ENCODE measurements around the gene RPUSD2.
A peak's percentile ranks its signal among the peaks of the same experiment; 100 is the strongest.
"Not testable (repeated sequence)": the region's sequence is repeated elsewhere in the genome, so short reads cannot be mapped to it uniquely, and the experiment has no call there.

RPUSD2 gene

DNA sequence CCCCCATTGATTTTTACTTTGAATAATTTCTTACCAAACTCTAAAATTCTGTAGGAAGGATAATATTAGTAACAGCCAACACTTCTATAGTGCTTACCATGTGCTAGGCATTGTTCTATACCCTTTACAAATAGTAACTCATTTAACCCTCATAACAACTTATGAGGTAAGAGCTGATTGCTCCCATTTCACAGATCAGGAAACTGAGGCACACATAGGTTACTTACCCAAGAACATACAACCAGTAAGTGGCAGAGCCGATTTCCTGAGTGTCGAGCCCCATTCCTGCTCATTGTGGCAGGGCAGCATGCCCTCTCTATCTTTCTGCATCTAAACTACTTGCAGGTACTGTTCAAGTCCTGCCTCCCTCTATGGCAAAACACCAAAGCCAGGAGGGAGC lies 13.2 kb upstream of the RPUSD2 start:
- Mint-ChIP-seq H3K4me1 (ENCODE audit: low read depth) (peaks cover 22% of the 10 kb centered on the region), H3K27ac (no peak overlapping the region), H3K4me3 (no peak overlapping the region), H3K36me3 (peaks cover 15% of the 10 kb centered on the region), H3K27me3 (no peaks in the 10 kb centered on the region), H3K9me3 (ENCODE audit: low read depth) (no peaks in the 10 kb centered on the region)

DNA sequence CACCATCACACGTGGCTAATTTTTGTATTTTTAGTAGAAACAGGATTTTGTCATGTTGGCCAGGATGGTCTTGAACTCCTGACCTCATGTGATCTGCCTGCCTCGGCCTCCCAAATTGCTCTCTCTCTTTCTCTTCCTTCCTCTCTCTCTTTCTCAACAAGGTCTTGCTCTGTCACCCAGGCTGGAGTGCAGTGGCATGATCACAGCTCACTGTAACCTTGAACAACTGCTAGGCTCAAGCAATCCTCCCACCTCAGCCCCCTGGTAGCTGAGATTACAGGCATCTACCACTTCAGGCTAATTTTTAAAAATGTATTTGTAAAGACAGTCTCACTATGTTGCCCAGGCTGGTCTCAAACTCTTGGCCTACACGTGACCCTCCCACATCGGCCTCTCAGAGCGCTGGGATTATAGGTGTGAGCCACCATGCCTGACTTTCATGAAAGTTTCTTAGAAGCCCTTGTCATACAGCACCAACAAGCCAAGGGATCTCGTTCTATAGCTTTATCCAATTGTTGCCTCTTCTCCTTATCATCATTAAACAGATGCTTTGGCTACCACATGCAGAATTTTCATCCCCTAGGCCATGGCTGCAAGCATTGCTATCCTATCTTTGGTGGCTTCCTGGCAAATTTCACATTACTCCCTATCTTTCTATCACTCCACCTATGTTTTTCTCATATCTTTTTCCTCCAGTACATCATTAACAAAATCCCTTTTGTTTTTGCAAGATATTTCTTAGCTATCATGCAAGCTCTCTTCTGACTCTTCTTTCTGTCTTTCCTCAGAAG lies 10.0 kb upstream of the RPUSD2 start:
- peaks cover 37% of the 10 kb centered on the region for H3K4me1 Mint-ChIP-seq (ENCODE audit: low read depth)

DNA sequence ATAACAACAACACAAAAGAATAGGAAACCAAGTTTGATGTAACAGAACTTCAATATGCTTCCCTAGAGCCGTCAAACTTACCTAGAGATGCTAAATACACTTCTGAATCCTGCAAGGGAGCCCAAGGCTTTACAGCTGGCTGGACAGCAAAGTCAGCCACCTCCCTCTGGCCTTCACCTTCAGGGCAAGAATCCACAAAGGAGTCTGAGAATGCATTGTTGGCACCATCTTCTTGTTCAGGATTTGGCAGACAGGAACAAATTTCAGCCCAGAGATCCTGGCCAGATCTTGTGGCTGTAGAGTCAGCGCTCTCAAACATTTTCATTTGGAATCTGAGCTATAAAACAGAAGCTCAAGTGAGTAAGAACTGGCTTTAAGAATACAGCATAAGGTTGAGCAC lies 6.4 kb upstream of the RPUSD2 start:
- Mint-ChIP-seq H3K27me3 (no peaks in the 10 kb centered on the region), H3K4me3 (peak overlapping the region; percentile 27), H3K4me1 (ENCODE audit: low read depth) (peaks cover 54% of the 10 kb centered on the region), H3K27ac (no peak overlapping the region), H3K36me3 (peaks cover 4% of the 10 kb centered on the region), H3K9me3 (ENCODE audit: low read depth) (no peaks in the 10 kb centered on the region)

More for the DNA sequence above, 10.0 kb upstream of the RPUSD2 start:
- H3K9me3 Mint-ChIP-seq (ENCODE audit: low read depth): no peaks in the 10 kb centered on the region
- no peak overlapping the region for H3K4me3 Mint-ChIP-seq
- peaks cover 8% of the 10 kb centered on the region for H3K36me3 Mint-ChIP-seq
- peak overlapping the region; percentile 41 for H3K27ac Mint-ChIP-seq
- no peaks in the 10 kb centered on the region for H3K27me3 Mint-ChIP-seq

DNA sequence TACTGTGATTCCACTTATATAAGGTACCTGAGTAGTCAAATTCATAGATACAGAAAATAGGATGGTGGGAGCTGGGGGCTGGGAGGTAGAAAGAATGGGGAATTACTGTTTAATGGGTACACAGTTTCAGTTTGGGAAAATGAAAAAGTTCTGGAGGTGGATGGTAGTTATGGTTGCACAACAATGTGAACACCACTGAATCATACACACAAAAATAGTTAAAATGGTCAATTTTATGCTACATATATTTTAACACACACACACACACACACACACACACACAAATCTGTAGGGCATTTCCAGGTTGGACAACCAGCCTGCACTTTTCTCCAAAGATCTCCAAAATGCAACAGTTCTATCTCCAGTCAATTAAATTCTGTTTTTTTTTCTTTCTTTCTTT lies 5.7 kb upstream of the RPUSD2 start:
- Mint-ChIP-seq H3K4me1 (ENCODE audit: low read depth) (peaks cover 51% of the 10 kb centered on the region), H3K27ac (no peak overlapping the region), H3K36me3 (peaks cover 4% of the 10 kb centered on the region), H3K9me3 (ENCODE audit: low read depth) (no peaks in the 10 kb centered on the region), H3K27me3 (no peaks in the 10 kb centered on the region), H3K4me3 (peak overlapping the region; percentile 96)

DNA sequence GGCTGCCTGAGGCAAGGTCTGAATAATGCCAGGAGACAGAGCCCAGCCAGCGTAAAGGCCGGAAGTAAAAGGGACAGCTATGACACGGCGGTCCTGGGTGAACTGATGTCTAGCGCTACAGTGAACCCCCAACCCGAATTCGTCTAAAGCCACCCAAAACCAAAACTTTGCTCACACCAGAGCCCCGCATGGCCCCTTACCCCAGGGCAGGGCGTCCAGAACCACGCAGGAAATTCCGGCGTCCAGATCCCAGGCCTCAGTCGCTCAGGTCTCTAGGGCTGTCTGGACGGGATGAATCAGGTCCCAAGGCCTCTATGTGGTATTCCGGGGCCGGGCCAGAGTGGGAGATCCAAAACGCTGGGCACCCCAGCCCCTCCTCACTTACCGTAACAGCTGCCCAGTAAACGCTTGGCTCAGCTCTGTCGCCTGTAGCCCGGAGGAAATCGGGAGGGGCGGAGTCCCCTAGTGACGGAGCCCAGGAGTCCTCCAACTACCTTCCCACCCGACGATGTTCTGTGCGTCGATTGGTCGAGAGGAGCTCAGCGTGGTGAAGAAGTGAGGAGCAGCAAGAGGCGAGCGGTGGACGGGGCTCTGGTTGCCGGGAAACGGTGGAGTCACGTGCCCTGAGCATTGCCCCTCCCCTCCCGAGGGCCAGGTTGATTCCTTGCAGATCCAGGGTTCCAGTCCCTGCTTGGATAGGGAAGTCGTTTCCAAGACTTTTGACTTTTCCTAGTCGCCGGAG lies 4.3 kb upstream of the RPUSD2 start, which contains the start of gene CCDC32:
TSS of gene CCDC32 (minus strand) at position 452 of the 742 bp plus-strand sequence. CDS start 2,027 bp downstream, outside the sequence.
- Mint-ChIP-seq H3K27ac (peak within 1 kb of the TSS; percentile 88), H3K36me3 (peaks cover 2% of the 10 kb centered on the region), H3K4me1 (ENCODE audit: low read depth) (peaks cover 47% of the 10 kb centered on the region), H3K27me3 (no peaks in the 10 kb centered on the region), H3K9me3 (ENCODE audit: low read depth) (no peaks in the 10 kb centered on the region), H3K4me3 (peak within 1 kb of the TSS; percentile 96)

DNA sequence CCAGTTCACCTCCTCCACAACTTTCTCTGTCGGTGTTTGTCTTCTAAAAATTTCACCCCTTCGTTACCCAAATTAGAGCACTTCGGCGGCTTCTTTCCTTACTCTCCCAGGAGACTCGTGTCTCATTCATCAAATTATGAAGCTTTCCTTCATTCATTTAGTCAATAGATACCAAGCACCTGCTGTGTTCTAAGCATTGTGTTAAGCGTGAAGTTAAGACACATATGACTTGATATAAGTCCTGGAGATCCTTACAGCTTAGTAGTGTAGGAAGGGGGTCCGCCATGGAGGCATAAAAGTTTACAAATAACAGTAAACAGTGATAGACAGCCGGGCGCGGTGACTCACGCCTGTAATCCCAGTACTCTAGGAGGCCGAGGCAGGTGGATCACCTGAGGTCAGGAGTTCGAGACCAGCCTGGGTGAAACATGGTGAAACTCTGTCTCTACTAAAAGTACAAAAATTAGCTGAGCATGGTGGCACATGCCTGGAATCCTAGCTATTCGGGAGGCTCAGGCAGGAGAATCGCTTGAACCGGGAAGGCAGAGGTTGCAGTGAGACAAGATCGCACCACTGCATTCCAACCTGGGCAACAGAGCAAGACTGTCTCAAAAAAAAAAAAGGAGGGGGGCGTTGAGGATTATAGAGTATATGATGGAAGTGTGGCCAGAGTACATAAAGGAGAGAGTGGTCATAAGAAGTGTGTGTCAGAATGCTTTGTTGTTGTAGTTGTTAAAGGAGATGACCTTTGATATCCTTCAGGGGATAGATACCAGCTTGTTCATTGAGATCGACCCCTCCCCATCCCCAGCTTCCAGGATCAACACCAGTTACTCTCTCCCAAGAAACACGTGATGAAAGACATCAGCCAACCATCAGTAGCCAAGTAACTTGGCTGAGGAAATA lies 3.5 kb upstream of the RPUSD2 start:
- Mint-ChIP-seq H3K4me3 (peak overlapping the region; percentile 96), H3K4me1 (ENCODE audit: low read depth) (peaks cover 49% of the 10 kb centered on the region), H3K27ac (peak overlapping the region; percentile 88), H3K27me3 (no peaks in the 10 kb centered on the region), H3K9me3 (ENCODE audit: low read depth) (no peaks in the 10 kb centered on the region), H3K36me3 (peaks cover 4% of the 10 kb centered on the region)

DNA sequence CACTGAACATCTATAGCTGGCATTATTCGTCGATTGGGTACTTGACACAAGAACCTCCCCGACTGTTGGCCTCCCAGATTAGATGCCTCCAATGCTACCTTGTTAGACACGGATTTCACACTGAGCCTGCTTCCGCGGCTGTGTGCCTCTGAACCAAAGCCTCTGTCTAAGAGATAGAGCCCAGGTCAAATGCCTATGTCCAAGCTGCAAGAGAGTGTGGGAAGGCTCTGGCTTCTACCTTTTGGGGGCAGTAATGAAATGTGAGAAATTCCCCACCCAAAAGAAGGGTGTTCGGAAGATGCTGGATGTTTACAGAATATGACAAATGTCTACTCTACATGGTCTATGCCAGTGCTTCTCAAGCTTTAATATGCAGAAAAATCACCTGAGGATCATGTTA lies 2.0 kb upstream of the RPUSD2 start:
- Mint-ChIP-seq H3K27me3 (no peaks in the 10 kb centered on the region), H3K9me3 (ENCODE audit: low read depth) (no peaks in the 10 kb centered on the region), H3K4me3 (no peak overlapping the region), H3K4me1 (ENCODE audit: low read depth) (peaks cover 55% of the 10 kb centered on the region), H3K36me3 (peaks cover 5% of the 10 kb centered on the region), H3K27ac (no peak overlapping the region)

DNA sequence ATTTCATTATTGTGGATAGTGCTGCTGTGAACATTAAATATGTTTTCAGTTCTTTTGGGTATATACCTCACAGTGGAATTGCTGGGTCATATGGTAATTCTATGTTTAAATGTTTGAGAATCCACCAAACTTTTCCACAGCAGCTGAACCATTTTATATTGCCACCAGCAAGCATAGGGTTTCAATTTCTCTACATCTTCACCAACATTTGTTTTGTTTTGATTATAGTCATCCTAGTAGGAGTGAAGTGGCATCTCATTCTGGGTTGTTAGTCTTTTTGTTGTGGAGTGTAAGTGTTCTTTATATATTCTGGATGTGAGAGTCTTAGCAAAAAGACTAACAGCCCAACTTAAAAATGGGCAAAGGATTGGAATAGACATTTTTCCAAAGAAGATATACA lies 6.0 kb downstream of the RPUSD2 start:
- no peaks in the 10 kb centered on the region for H3K27me3 Mint-ChIP-seq
- H3K27ac Mint-ChIP-seq: no peak overlapping the region
- no peaks in the 10 kb centered on the region for H3K9me3 Mint-ChIP-seq (ENCODE audit: low read depth)
- H3K36me3 Mint-ChIP-seq: peaks cover 5% of the 10 kb centered on the region
- peaks cover 28% of the 10 kb centered on the region for H3K4me1 Mint-ChIP-seq (ENCODE audit: low read depth)
- no peak overlapping the region for H3K4me3 Mint-ChIP-seq

DNA sequence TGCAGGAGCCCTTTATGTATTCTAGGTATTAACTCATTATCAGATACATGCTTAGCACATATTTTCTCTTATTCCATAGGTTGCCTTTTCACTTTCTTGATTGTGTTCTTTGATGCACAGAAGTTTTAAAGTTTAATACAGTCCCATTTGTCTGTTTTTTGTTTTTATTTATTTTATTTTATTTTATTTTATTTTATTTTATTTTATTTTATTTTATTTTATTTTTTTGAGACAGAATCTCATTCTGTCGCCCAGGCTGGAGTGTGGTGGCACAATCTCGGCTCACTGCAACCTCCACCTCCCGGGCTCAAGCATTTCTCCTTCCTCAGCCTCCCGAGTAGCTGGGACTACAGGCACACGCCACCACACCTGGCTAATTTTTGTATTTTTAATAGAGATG lies 7.8 kb downstream of the RPUSD2 start:
- H3K27me3 Mint-ChIP-seq; H3K9me3 Mint-ChIP-seq (ENCODE audit: low read depth); H3K36me3 Mint-ChIP-seq; H3K27ac Mint-ChIP-seq; H3K4me3 Mint-ChIP-seq: not testable (repeated sequence)
- peaks cover 13% of the 10 kb centered on the region for H3K4me1 Mint-ChIP-seq (ENCODE audit: low read depth)

DNA sequence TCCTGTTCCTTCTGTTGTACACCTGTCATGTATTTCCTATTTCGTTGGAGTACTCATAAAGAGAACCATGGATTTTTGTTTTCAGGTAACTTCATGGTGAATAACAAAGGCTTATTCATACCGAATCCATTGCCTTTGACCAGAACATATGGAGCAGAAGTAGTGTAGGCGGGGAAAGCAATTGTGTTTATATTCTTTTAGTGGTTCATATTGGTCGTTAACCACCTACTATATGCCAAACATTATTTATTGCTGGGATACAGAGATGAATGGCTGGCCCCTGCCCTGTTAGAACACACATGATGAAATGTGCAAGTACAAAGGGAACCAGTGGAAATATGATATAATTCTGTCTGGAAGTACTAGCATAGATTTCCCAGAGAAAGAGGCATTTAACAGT lies 9.8 kb downstream of the RPUSD2 start:
- Mint-ChIP-seq H3K27ac (no peak overlapping the region), H3K9me3 (ENCODE audit: low read depth) (no peaks in the 10 kb centered on the region), H3K27me3 (no peaks in the 10 kb centered on the region)

DNA sequence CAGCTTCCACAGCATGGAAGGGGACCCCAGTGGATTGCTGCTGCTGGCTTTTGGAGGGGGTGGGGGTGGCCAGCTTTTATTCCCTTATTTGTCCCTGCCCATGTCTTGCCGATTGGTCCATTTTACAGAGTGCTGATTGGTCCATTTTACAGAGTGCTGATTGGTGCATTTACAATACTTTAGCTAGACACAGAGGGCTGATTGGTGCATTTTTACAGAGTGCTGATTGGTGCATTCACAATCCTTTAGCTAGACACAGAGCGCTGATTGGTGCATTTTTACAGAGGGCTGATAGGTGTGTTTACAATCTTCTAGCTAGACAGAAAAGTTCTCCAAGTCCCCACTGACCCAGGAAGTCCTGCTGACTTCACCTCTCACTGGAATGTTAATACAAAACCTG lies 12.7 kb downstream of the RPUSD2 start:
- H3K9me3 Mint-ChIP-seq (ENCODE audit: low read depth); H3K36me3 Mint-ChIP-seq; H3K27ac Mint-ChIP-seq; H3K4me3 Mint-ChIP-seq; H3K4me1 Mint-ChIP-seq (ENCODE audit: low read depth); H3K27me3 Mint-ChIP-seq: not testable (repeated sequence)

More for the DNA sequence above, 9.8 kb downstream of the RPUSD2 start:
- Mint-ChIP-seq H3K36me3 (no peaks in the 10 kb centered on the region), H3K4me1 (ENCODE audit: low read depth) (peaks cover 4% of the 10 kb centered on the region), H3K4me3 (no peak overlapping the region)

DNA sequence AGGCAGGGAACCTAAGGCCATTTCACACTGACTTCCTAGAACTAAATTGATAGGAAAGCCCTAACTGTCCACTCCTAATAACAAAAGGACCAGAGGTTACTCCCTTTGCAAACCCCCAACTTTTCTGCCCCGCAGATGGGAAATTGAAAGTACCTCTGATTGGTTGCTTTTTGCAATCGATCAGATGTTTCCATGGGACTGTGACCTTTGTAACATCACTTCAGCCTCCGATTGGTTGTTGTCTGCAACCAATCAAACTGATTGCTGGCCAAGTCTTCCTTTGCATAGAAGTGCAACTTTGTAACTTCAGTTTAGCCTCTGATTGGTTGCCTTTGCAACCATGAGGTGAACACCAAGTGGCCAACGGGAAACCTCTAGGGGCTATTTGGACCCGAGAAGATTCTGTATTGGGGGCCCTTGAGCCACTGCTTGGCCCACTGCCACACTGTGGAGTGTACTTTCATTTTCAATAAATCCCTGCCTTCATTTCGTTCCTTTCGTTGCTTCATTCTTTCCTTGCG lies 13.7 kb downstream of the RPUSD2 start:
- Mint-ChIP-seq H3K27ac (no peak overlapping the region), H3K36me3 (no peaks in the 10 kb centered on the region), H3K27me3 (no peaks in the 10 kb centered on the region), H3K4me3 (no peak overlapping the region), H3K9me3 (ENCODE audit: low read depth) (no peaks in the 10 kb centered on the region), H3K4me1 (ENCODE audit: low read depth) (no peaks in the 10 kb centered on the region)

DNA sequence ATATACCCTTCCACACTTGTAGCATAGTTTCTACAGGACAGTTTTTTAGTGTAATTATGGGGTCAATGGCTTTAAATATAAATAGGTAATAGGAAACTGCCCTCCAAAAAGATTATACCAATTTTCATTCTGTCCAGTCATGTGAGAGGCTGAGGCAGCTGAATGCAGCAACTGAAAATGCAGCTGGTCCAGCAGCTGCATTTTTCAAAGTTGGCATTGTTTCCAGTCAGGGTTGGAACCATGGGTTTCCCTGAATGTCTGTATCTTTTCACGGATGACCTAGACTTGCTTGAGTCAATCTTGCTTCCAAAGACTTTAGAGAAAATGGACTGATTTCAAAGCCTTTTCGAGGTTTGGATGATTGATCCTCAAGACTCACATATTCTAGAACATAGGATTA lies 15.1 kb downstream of the RPUSD2 start:
- H3K27ac Mint-ChIP-seq: no peak overlapping the region
- no peaks in the 10 kb centered on the region for H3K27me3 Mint-ChIP-seq
- H3K4me1 Mint-ChIP-seq (ENCODE audit: low read depth): no peaks in the 10 kb centered on the region
- H3K4me3 Mint-ChIP-seq: no peak overlapping the region
- H3K9me3 Mint-ChIP-seq (ENCODE audit: low read depth): no peaks in the 10 kb centered on the region
- H3K36me3 Mint-ChIP-seq: no peaks in the 10 kb centered on the region

DNA sequence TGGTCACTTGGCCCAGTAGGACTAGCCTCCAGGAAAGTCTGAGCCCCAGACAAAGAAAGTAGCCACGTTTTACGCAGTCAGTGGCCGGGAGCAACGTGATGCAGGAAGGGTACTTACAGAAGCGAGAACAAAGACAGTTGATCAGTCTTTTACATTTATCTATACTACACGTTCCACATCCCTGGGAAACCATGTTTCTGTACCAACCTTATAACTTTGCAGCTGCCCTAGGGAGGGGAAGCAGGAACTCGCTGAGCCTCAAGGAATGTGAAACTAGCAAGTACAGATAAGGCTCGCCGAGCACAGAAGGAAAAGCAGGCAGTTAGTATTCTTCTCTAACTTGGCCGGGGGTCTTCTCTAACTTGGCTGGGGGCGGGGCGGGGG lies 21.6 kb downstream of the RPUSD2 start:
- Mint-ChIP-seq H3K27ac (no peak overlapping the region), H3K27me3 (peaks cover 3% of the 10 kb centered on the region), H3K36me3 (no peaks in the 10 kb centered on the region), H3K9me3 (ENCODE audit: low read depth) (no peaks in the 10 kb centered on the region), H3K4me3 (peak overlapping the region; percentile 85), H3K4me1 (ENCODE audit: low read depth) (peaks cover 26% of the 10 kb centered on the region)
